Measurements from ENCODE around the gene HHIPL2.

The HHIPL2 gene

DNA sequence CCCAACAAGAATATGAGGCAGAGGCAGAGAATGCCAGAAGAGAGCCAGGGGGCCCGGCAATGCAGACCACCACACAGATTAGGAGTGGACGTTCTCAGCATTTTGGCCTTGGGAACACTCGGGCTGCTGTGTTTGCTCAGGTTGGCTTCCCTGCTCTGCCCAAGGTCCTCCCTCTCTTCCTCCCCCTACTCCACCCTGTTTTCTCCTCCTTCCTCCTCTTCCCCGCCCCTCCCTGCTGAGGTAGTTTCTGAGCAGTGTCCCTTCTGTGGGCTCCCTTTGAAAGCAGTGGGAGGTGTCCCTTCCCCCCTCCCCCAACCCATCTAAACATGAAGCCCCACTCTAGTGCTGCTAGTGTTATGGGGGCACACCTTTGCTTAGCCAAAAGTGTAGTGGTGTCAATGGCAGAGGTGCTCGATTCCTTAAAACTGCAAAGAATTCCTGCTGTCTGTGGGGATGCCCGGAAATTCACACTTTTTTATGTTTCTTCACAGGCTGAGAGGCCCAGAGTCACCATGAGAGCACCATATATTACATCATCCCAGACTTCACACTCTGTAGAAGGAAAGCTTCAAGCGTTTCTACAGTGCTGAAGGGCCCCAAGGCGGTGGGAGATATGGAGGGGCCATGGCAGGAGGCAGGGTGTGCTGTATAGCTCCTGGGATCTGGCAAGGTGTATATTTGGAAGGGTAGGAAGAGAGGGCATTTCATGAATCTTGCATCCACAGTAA is at the start of gene HHIPL2:
Gene HHIPL2, minus strand, starts transcription at position 161 of the 728 bp plus-strand sequence. Its CDS starts 60 bp downstream, at position 101.
- DNase-seq = no peak

DNA sequence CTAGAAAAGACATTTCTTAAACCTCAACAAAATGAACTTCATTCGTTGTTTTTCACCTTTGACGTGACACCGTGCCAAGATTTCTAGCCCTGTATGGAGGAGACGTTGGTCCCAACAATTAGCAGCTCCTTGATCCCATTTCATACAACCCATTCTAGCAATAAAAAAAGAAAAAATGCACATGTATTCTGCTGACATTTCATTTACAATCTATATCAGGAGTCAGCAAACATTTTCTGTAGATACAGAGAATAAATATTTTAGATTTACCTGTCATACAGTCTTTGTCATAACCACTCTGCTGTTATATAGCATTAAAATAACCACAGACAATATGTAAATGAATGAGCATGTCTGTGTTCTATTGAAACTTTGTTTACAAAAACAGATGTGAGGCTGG is 48.8 kb upstream of the HHIPL2 start:
- no peak for DNase-seq

DNA sequence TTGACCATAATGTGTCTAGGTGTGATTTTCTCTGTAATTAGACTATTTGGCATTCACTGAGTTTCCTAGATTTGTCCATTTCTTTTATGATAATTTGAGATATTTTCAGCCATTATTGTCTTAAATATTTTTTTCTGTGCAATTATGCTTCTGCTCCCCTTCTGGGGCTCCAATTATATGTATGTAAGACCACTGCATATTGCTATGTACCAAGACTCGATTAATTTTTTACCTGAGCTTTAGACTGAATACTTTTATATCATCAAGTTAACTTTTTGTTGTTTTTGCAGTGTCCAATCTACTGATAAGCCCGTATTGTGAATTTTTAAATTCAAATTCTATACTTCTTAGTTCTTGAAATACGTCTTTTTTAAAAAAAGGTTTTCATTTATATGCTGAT is 46.9 kb upstream of the HHIPL2 start:
- no peak for DNase-seq

DNA sequence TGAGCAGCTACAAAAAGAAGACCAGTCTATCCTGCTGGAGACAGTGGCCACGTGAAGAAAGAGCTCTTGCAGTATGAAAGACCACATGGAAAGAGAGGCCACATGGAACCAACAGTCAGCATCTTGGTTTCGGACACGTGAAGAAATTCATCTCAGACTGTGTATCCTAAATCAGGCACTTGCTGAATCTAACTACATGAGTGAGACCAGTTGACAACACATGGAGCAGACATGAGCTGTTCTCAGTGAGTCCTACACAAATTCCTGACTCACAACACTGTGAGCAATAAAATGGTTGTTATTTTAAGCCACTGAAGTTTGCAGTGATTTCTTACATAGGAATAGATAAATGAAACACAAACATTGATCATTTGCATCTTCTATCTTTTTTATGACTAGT is 44.3 kb upstream of the HHIPL2 start:
- DNase-seq = no peak

DNA sequence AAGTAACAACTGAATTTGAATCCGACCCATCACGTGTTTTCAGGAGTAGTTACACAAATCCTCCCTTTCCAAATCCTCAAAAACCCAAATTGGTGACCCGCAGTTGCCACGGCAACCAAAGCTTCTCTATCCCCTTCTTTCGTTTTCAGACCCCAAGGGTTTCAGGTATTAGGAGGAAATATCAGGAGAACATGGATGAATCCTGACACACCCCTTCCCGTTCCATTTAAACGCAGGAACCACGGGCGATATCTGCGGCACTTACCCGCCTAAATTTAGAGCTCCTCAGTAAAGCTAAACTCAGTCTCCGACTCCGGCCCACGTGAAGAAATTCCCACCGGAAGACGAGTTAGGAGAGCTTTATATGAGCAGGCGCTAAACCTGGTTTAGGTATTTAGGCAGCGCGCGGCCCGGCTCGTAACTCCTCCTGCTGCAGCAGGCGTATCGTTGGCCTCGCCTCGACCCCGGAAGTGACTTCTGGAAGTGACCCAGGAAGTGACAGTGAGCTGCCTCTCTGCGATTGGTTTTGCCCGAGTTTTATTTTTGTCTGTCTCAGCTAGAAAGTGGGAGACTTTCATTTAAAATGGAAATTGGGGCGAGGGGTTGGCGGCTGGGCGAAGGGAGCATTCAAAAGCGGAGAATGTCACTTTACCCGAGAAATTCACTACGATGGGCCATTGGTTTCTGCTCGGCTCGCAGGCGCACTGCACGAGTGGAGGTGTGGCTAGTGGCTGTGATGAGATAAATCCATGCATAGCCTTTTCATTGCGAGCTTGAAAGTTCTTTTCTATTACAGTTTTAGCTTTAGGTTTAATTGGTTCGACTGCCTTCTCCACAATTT is 41.8 kb upstream of the HHIPL2 start, which contains the start of gene TAF1A:
Gene TAF1A, minus strand, starts transcription at position 472 of the 841 bp plus-strand sequence.
- peak; percentile 87 to 88 for DNase-seq

DNA sequence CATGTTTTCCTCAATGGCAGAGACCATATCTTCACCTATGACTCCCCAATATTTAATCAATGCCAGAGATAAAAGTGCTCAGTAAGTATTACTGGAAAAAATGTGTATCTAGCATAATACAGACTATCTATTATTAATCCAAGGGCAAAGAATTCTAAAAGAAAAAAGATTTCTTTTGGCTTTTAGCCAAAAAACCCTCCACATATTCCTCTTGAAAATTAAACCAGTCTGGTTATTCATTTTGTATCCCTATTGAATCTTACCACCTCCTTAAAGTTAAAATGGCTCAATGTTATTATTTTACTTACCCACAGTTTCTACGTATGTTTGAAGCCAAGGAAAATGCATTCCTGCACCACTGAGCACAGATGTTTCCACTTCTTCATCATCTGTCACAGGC is 40.2 kb upstream of the HHIPL2 start:
- no peak for DNase-seq

DNA sequence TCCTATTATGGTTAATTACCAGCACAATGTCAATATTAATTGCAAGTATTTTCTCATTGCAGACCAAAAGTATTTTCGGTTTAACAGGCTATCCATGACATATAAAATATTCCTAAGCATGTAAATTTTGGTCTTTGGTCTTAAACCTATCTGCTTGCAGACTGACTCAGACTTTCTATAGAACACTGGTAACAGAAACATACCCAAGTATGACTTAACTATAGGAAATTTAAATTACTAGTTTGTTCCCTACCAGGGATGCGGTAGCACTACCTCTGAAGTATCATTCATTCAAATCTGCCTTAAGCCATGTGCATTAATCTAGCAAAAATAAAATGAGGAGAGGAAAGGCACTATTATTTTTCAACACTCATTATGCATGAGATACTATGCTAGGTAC is 38.9 kb upstream of the HHIPL2 start:
- DNase-seq = no peak

DNA sequence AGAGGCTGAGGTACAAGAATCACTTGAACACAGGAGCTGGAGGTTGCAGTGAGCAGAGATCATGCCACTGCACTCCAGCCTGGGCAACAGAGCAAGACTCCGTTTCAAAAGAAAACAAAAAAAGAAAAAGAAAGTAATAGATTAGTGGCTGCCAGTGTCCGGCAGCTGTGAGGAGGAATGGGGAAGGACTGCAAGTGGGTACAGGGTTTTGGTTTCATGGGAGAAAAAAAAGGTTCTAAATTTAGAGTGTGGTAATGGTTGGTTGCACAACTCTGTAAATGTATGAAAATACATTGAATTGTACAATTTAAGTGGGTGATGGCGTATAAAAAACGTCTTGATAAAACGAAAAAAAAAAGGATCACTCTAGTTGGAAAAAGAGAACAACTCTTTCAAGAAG is 35.2 kb upstream of the HHIPL2 start:
- peak in 1 of 2 donors; percentile 12 for DNase-seq

DNA sequence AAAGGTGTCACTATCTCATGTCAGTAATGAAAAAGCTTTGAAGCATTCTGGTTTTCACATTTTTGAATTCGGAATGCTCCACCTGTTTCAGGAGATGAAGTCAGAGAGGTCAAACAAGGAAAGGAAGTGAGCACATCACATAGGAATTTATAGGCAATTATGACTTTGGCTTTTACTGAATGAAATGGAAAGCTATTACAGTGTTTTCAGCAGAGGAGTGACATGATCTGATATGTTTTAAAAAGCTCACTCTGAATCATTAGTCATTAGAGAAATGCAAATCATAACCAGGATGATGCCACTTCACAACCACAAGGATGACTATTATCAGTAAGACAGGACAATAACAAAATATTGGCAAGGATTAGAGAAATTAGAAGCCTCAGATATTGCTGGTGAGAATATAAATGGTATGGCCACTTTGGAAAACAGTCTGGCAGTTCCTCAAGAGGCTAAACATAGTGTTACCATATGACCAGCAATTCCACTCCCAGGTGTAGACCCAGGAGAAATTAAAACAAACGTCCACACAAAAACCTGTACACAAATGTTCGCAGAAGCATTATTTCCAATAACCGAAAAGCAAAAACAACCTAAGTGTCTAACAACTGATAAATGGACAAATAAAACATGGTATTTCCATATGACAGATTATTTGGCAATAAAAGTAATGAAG is 34.3 kb upstream of the HHIPL2 start:
- no peak for DNase-seq

DNA sequence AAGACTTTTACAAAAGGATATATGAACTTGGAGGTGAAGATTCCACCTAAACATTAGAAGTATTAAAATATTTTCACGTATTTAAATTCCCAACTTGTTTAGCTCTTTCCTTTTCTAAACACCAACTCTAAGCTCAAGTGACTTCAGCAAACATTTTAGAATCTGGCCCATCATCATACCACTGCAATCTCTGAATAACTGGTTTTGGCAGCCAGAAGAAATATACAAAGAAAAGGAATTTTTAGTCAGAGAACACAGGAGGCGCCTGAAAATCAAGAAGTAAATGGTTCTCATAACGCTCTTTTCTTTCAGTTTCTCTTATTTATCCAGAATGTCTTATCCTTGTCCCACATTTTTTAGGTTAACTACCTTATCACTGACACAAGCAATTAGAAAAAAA is 31.4 kb upstream of the HHIPL2 start:
- no peak for DNase-seq

DNA sequence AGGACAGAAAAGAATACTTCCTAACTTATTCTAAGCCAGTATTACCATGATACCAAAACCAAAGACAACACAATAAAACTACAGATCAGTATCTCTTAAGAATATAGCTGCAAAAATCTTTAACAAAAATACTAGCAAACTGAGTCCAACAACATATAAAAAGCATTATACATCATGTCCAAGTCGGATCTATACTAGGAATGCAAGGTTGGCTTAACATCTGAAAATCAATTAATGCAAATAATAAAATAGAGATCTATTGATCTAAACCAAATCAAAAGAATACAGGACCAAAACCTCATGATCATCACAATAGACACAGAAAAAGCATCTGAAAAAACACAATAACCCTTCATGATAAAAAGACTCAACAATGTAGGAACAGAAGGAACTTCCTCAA is 22.9 kb upstream of the HHIPL2 start:
- no peak for DNase-seq

DNA sequence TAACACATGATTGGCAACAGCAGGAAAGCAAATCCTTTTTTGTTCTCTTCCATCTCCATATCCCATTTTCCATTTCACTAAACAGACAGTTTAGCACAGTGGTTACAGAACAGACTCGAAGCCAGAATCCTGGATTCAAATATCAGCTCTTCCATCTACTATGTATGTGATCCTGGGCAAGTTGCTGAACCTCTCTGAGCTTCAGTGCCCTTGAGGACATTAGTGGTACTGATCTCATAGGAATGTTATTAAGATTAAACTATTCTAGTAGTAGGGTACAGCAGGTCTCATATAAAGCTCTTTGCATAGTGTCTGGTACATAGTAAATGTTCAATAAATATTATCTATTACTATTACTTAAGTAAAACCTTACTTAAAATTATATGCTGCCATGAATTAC is 13.8 kb upstream of the HHIPL2 start:
- no peak for DNase-seq

DNA sequence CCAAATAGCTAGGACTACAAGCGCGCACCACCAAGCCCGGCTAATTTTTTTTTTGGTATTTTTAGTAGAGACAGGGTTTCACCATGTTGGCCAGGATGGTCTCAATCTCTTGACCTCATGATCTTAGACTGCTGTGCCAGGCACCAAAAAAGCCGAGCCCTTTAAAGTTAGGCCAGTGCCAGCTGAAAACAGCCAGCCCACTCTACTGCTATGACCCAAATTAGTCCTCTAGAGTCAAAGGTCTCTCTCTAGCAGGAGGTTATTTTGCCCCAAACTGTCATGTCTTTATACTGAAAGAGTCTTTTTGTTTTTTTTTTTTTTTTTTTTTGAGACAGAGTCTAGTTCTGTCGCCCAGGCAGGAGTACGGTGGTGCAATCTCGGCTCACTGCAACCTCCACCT is 9.7 kb upstream of the HHIPL2 start:
- no peak for DNase-seq

DNA sequence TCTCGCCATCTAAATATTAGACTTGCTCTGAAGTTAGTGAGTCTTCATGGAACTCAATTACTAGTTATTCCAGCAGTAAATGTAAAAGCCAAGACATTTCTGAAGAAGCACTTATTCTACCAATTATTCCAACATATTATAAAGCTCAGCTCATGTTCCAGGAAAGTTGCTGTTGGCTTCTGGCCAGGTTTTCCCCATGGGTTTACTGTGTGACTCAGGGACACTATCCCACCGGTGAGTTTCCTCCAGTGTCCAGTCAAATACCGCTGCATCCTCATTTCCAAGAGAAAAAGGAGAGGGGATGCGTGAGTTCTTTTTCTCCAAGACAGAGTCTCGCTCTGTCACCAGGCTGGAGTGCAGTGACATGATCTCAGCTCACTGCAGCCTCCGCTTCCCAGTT is 9.2 kb upstream of the HHIPL2 start:
- no peak for DNase-seq

DNA sequence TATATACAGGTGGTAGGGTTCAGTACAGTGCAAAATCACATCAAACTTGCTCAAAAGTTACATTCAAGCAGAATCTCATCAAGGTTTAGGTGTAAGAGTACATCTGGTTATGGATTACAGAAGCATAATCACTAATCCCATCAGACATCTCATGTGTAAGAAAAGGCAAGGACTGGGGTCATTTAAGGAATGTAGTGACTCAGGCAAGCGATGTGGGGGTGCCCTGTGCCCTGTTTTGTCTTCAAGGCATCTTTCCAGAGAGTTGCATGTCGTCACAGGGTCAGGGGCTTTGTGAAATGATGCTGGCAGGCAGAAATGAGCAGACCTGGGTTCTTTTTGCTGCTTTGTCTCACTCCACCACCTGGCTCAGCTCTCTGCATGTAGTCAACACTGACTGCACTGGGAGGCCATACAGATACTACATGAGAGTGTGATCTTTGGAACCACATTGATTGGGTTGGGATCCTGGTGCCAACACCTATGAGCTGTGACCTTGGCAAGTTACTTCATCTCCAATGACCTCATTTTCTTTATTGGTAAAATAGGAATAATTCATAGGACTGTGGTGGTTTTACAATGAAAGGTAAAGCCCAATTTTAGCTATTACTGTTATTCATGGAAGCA is 8.2 kb upstream of the HHIPL2 start:
- DNase-seq = no peak

DNA sequence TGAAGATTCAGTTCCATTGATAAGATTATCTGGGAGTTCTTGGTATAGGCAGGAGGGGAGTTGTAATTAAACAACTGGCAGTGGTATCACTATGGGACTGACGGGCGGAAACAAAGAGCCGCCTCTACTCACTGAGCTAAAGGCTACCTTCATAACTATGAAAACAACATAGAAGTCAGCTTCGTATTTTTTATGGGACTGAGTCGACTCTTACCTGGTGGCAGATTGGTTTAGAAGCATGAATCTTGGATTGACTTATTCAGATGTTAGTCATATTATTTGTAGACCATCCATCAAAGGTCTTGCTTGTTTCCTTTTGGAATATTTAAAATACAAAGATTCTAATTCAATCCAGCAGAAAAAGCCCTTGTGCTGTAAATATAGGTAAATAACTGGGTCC is 6.3 kb upstream of the HHIPL2 start:
- DNase-seq = no peak

DNA sequence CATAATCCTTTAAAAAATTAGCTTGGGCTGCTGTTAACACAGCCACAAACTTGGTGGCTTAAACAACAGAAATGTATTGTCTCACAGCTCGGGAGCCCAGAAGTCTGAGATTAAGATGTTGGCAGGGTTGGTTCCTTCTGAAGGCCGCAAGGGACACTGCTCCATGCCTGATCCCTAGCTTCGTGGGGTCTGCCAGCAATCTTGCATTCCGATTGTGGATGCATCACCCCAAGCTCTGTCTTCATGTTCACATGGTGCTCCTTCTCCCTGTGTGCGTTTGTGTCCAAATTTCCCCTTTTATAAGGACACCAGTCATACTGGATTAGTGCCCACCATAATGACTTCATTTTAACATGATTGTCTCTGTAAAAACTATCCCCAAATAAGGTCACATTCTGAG is 5.0 kb upstream of the HHIPL2 start:
- DNase-seq = no peak

DNA sequence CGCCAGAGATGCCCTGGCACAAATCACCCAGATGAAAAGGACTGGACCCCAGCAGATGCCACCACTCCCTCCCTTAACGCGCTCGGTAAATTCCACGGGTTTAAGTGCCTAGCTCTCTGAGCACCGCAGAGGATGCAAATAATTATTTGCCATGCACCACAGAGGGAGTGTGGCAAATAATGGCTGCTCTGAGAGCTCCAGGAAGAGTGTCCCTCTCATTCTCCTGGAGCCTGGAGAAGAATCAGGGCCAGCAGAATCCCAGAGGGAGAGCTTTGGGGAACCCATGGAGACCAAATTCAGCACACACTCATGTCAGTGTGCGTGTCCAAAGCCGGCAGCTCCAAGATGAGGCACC is 667 bp downstream of the HHIPL2 start:
- DNase-seq = no peak

DNA sequence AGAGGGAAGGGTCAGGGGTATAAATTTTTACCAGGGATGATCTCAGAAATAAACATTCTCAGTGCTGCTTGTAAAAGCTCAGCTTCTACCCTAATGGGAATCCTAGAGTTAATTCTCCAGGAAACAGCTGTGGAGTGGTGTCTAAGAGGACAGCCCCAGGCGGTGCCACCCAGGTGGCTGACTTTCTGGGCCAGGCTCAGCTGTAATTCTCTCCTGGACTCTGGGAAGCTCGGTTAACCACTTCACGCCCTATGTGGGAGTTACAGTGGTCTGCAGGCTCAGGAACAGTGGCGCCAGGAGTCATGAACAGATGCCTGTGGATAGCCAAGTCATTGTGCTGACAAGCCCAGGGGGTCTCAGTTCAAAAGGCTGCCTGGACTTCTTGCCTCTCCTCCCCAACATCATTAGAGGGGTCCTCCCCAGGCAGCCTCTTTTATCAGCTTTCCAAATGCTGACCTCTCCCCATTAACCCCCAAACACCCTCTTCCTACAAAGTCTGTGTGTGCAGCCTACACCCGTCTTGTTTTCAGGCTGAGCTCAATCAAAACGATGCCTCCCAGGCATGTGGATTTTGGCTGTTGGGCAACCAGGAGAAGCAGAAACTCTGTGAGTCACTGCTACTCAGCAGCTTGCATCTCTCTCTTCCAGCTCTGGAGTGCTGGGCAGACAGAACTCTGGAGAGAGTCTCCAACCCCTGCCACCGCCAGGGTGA is 1.2 kb downstream of the HHIPL2 start:
- DNase-seq = no peak

DNA sequence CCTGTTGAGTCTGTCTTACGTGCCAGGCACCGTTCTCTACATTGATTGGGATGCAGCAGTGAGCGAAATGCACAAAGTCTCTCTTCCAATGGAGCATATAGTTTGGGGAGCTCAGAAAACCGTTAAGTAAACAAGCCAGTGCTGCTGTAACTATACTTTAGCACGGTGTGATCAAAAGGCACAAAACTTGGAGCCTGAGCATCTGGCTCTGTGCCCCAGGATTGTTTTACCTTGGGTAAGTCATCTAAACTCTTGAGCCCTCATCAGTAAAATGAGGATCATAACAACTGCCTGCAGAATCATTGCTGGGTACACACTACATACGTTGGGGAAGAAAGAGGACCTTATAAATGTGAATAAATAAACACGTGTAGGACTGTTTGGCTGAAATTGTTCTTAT is 1.8 kb downstream of the HHIPL2 start:
- no peak for DNase-seq

DNA sequence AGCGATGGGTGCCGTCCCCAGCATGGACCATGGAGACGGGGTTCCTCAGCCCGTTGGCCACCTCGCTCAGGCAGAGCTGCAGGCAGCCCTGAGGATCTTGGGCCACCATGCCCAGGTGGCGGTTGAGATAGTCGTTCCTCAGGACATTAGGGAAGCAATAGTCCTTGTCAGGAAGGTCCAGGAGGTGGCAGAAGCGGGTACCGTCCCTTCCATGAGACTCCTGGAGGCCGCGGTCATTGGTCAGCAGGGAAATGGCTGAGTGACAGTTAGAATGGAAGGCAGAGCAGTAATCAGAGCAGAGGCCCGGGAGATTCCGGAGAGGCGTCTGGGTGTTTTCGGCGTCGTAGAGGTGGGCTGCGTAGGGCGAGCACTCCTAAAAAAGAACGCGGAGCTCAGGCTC is 4.1 kb downstream of the HHIPL2 start:
- no peak for DNase-seq

DNA sequence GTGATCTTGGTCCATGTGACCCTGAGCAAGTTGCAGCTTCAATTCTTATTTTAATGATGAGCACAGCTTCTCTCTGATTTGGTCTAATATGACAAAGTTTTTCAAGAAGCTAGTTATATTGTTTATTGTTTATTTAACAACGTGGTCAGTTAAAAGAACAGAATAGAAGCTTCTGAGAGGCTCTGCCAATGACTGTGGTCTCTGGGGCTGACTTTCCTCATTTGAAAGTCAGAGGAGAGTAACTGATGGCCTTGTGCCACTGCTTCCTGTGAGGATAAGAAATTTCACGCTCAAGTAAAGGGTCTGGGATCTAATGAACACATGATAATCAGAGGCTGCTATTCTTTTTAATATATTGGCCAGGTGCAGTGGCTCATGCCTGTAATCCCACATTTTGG is 7.3 kb downstream of the HHIPL2 start:
- no peak for DNase-seq
